ENCODE measurements around the gene CDH23.

- TF ChIP-seq, protein P1, sequence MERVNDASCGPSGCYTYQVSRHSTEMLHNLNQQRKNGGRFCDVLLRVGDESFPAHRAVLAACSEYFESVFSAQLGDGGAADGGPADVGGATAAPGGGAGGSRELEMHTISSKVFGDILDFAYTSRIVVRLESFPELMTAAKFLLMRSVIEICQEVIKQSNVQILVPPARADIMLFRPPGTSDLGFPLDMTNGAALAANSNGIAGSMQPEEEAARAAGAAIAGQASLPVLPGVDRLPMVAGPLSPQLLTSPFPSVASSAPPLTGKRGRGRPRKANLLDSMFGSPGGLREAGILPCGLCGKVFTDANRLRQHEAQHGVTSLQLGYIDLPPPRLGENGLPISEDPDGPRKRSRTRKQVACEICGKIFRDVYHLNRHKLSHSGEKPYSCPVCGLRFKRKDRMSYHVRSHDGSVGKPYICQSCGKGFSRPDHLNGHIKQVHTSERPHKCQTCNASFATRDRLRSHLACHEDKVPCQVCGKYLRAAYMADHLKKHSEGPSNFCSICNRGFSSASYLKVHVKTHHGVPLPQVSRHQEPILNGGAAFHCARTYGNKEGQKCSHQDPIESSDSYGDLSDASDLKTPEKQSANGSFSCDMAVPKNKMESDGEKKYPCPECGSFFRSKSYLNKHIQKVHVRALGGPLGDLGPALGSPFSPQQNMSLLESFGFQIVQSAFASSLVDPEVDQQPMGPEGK (CRISPR knock-in tag; IDR thresholded peaks at IDR 0.05; ENCODE audit: borderline replicate concordance) = no peak
- no peak for TF ChIP-seq ZFP3 (CRISPR knock-in tag; IDR thresholded peaks at IDR 0.05)
- no peak for TF ChIP-seq ZNF8 (CRISPR knock-in tag; IDR thresholded peaks at IDR 0.05)
- no peak for TF ChIP-seq RARB (CRISPR knock-in tag; IDR thresholded peaks at IDR 0.05)
- TF ChIP-seq PPARA (CRISPR knock-in tag; IDR thresholded peaks at IDR 0.05; ENCODE audit: borderline replicate concordance) = no peak
- TF ChIP-seq OSR1 (CRISPR knock-in tag; IDR thresholded peaks at IDR 0.05) = no peak
Measured at GRCh38 chr10:71423250-71423649, 26.5 kb downstream of the CDH23 start.
